ENCODE measurements around the gene NKX2-4.

DNA sequence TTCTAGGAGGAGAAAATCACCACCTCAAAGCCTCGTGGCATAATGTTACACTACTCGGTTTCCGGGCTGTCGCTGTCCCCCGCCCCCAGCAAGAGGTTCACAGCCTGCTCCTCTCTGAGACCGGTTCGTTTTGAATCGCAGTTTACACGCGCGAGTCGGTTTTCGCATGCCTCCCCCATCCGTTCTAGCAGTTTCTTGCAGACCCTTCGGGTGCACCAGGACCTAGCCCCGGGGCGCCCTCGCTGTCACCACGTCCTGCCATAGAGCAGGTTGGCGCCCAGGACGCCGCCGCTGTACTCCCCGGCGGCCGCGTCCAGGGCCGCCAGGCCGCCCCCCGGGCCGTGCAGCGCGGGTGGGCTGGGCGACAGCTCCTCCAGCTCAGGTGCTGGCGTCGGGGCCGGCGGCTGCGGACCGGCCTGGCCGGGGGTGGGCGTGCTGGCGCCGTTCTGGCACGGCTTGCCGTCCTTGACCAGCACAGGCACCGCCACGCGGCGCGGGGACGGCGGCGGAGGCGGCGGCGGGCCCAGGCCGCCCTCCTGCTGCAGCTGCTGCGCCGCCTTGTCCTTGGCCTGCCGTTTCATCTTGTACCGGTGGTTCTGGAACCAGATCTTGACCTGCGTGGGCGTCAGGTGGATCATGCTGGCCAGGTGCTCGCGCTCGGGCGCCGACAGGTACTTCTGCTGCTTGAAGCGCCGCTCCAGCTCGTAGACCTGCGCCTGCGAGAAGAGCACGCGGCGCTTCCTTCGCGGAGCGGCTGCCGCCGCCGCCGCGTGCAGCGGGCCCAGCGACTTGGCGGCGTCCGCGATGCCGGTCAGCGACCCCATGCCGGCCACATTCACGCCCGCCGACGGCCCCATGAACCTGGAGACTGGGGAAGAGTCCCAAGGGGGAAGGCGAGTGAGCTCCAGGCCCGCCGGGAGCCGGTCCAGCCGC, 1.4 kb downstream of the NKX2-4 start:
- TF ChIP-seq, protein P1, sequence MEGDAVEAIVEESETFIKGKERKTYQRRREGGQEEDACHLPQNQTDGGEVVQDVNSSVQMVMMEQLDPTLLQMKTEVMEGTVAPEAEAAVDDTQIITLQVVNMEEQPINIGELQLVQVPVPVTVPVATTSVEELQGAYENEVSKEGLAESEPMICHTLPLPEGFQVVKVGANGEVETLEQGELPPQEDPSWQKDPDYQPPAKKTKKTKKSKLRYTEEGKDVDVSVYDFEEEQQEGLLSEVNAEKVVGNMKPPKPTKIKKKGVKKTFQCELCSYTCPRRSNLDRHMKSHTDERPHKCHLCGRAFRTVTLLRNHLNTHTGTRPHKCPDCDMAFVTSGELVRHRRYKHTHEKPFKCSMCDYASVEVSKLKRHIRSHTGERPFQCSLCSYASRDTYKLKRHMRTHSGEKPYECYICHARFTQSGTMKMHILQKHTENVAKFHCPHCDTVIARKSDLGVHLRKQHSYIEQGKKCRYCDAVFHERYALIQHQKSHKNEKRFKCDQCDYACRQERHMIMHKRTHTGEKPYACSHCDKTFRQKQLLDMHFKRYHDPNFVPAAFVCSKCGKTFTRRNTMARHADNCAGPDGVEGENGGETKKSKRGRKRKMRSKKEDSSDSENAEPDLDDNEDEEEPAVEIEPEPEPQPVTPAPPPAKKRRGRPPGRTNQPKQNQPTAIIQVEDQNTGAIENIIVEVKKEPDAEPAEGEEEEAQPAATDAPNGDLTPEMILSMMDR (IDR thresholded peaks at IDR 0.05 in 2 of 3, conservative IDR thresholded peaks at IDR 0.05 in 1 of 3; ENCODE audit: borderline replicate concordance in 1 of 3, insufficient read depth in 1 of 3, low read depth in 2 of 3, low read length in 2 of 3): no peak
- TF ChIP-seq, protein P2, sequence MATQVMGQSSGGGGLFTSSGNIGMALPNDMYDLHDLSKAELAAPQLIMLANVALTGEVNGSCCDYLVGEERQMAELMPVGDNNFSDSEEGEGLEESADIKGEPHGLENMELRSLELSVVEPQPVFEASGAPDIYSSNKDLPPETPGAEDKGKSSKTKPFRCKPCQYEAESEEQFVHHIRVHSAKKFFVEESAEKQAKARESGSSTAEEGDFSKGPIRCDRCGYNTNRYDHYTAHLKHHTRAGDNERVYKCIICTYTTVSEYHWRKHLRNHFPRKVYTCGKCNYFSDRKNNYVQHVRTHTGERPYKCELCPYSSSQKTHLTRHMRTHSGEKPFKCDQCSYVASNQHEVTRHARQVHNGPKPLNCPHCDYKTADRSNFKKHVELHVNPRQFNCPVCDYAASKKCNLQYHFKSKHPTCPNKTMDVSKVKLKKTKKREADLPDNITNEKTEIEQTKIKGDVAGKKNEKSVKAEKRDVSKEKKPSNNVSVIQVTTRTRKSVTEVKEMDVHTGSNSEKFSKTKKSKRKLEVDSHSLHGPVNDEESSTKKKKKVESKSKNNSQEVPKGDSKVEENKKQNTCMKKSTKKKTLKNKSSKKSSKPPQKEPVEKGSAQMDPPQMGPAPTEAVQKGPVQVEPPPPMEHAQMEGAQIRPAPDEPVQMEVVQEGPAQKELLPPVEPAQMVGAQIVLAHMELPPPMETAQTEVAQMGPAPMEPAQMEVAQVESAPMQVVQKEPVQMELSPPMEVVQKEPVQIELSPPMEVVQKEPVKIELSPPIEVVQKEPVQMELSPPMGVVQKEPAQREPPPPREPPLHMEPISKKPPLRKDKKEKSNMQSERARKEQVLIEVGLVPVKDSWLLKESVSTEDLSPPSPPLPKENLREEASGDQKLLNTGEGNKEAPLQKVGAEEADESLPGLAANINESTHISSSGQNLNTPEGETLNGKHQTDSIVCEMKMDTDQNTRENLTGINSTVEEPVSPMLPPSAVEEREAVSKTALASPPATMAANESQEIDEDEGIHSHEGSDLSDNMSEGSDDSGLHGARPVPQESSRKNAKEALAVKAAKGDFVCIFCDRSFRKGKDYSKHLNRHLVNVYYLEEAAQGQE (IDR thresholded peaks at IDR 0.05; ENCODE audit: low read depth): no peak
- TF ChIP-seq ZNF274 (IDR thresholded peaks at IDR 0.05; ENCODE audit: low read depth, low read length): no peak
- no peak for TF ChIP-seq CBX3 (IDR thresholded peaks at IDR 0.05; ENCODE audit: low read depth)
- no peak for TF ChIP-seq POLR2AphosphoS5 (IDR thresholded peaks at IDR 0.05; ENCODE audit: low read depth, low read length)
- TF ChIP-seq ZFX (IDR thresholded peaks at IDR 0.05): no peak
- no peak for TF ChIP-seq POLR2A (IDR thresholded peaks at IDR 0.05; ENCODE audit: borderline replicate concordance, extremely low read depth, insufficient read depth, insufficient read length)
- no peak for TF ChIP-seq SRF (IDR thresholded peaks at IDR 0.05; ENCODE audit: low read depth)
- TF ChIP-seq RAD21 (IDR thresholded peaks at IDR 0.05; ENCODE audit: low read depth): no peak
